ENCODE measurements around the gene LSAMP. TPM values are rescaled to one million over a fixed set of nuclear protein-coding genes. Genes with fewer than 3 reads are reported as not detected.
A peak's percentile ranks its signal among the peaks of the same experiment; 100 is the strongest.

The LSAMP gene
- total and polyA plus RNA-seq, 2 of the 4 experiments (the other 2 are of a cell fraction): 7.9 to 8.0 TPM

DNA sequence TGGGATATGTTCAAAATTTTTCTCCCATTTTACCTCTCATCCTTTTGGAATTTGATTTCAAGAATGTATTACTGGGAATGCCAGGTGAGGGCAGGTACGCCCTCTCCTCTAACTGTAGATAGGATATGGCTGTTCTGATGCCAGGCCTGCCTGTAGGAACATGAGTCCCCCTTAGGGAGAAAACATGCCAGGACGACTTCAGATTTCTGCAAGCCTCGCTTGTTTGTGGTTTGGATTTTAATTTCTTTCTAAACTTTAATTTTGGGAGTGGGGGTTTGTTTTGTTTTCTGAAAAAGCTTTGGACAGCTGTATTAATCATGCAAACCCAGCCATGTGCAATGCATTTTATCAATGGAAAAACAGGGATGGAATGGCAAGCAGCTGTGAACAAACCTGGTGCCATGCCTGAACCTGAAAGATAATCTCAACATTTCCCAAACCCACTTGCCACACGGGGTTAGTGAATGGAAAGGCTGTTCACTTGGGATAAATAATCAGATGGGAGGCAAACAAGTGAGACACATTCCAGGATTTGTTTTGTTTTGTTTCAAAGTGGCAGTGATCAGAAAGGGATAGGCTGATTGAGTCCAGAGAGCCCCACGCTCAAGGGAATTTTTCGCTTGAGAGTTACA lies 614.4 kb downstream of the LSAMP start:
- H2BK120ac ChIP-seq (ENCODE audit: low read depth, low read length): no peak overlapping the region; the same call in 1 of the 2 replicates
- DNase-seq (no peak), ATAC-seq (ENCODE audit: low read depth) (no peak)
- H4K91ac ChIP-seq (ENCODE audit: insufficient read depth, low read depth, low read length): no peak overlapping the region
- H4K20me1 ChIP-seq (ENCODE audit: insufficient read depth, low read length): no peaks in the 10 kb centered on the region
- H2AK5ac ChIP-seq (ENCODE audit: low read depth, low read length): no peak overlapping the region
- no peaks in the 10 kb centered on the region for H3K36me3 ChIP-seq (ENCODE audit: control insufficient read depth, insufficient read depth, low read length)
- H4K8ac ChIP-seq (ENCODE audit: low read depth in 2 of 2, low read length in 2 of 2): no peak overlapping the region
- ChIA-PET CTCF (interaction anchor here (1.4 to 1.6 kb wide), 2 partner anchors 46 to 83 kb away, joined by 3 to 4 read pairs; no protein-coding TSS in a partner anchor), POLR2A (ENCODE audit: unreplicated experiment) (no interaction called here)
- peak overlapping the region; percentile 21; the same call in 1 of the 2 replicates for H3K14ac ChIP-seq (replicated peaks; ENCODE audit: low read depth, low read length)
- H4K5ac ChIP-seq (ENCODE audit: low read depth, low read length): no peak overlapping the region
- no peak overlapping the region for H3K4me2 ChIP-seq (ENCODE audit: low read depth, low read length)
- no peaks in the 10 kb centered on the region for H3K27me3 ChIP-seq (ENCODE audit: control insufficient read depth, insufficient read depth, low read length)
- no TSS peak for BruUV-seq (replicated peaks)
- 0 out of 2 replicates have a peak overlapping the region, but pooled peaks have one; percentile 27 for H2BK20ac ChIP-seq (ENCODE audit: low read depth, low read length)
- no peak overlapping the region for H3K4ac ChIP-seq (ENCODE audit: low read depth, low read length)
- in situ Hi-C loops (cut with MboI; ENCODE audit: low sequenced_read_pairs): no loop called here
- H3K4me3 ChIP-seq (ENCODE audit: insufficient read depth, low read depth, low read length): no peak overlapping the region
- no peaks in the 10 kb centered on the region for H3K79me1 ChIP-seq (ENCODE audit: low read depth in 1 of 2, low read length in 2 of 2)
- H2BK5ac ChIP-seq (ENCODE audit: low read depth, low read length, poor library complexity, severe bottlenecking): no peak overlapping the region
- H3K18ac ChIP-seq (ENCODE audit: low read depth, low read length): no peak overlapping the region
- H3K9me3 ChIP-seq (ENCODE audit: control insufficient read depth, insufficient read depth, low read length): no peaks in the 10 kb centered on the region
- peaks cover 10% of the 10 kb centered on the region for H3K4me1 ChIP-seq (ENCODE audit: control insufficient read depth, insufficient read depth, low read length)
- TF ChIP-seq RFX5 (IDR thresholded peaks at IDR 0.05; ENCODE audit: low read depth, low read length) (no peak), RCOR1 (IDR thresholded peaks at IDR 0.05; ENCODE audit: insufficient replicate concordance, low read length) (no peak), MAFK (IDR thresholded peaks at IDR 0.05; ENCODE audit: low read depth, low read length) (no peak), CTCF (conservative IDR thresholded peaks at IDR 0.05; ENCODE audit: low read depth, low read length) (no peak), MXI1 (IDR thresholded peaks at IDR 0.05; ENCODE audit: borderline replicate concordance, low read depth, low read length) (no peak), POLR2A (IDR thresholded peaks at IDR 0.05; ENCODE audit: low read depth, low read length) (no peak)
- H2AK9ac ChIP-seq (replicated peaks; ENCODE audit: low read depth, low read length, poor library complexity): no peak overlapping the region
- H2AFZ ChIP-seq (replicated peaks; ENCODE audit: low read length, poor library complexity): no peak overlapping the region
- intact Hi-C loops (cut with micrococcal nuclease): loop anchor here (5.0 kb wide), 1 partner anchor 926 kb away; no protein-coding TSS in a partner anchor
- WGBS, 2 experiments (ENCODE audit: extremely low coverage in 2 of 2, insufficient read length in 1 of 2): no CpG with 5 or more reads among the region's 6 CpGs
- H3K56ac ChIP-seq (ENCODE audit: extremely low read depth, insufficient read depth, low read length): no peak overlapping the region
- dilution Hi-C loops (cut with HindIII; ENCODE audit: low sequenced_read_pairs, unreplicated experiment): no loop called here
- no peaks in the 10 kb centered on the region for H3K9me1 ChIP-seq (ENCODE audit: insufficient read depth, low read length)
- H3K23ac ChIP-seq (ENCODE audit: low read depth, low read length): no peak overlapping the region
- H2BK15ac ChIP-seq (ENCODE audit: low read depth, low read length): no peak overlapping the region
- no peak overlapping the region for H3K27ac ChIP-seq (ENCODE audit: insufficient read depth, low read length)
- H3K9ac ChIP-seq (ENCODE audit: low read depth, low read length): no peak overlapping the region
